GM12878 (cell line): ENCODE data around the gene BANP. TPM values are rescaled to one million over a fixed set of nuclear protein-coding genes. Genes with fewer than 3 reads are reported as not detected.

Experiments
- CBX3 ChIP-seq: fragments of 200-600 bp; sonication (generic); IDR thresholded peaks from 2 replicates; pipeline ENCODE4 v1.6.1; 2016; ENCODE audit warnings: low read depth, borderline replicate concordance
- NFYB ChIP-seq: IDR thresholded peaks from 2 replicates; pipeline ENCODE4 v1.6.1; 2011; ENCODE audit warnings: low read depth, mild to moderate bottlenecking, low read length, improper control_type of control experiment, moderate library complexity; ENCODE audit not compliant: insufficient read depth
- RB1 ChIP-seq: fragments of 450-650 bp; formaldehyde crosslinking; IDR thresholded peaks from 2 replicates; pipeline ENCODE4 v1.6.1; 2017; ENCODE audit warnings: mild to moderate bottlenecking, borderline replicate concordance
- RELA ChIP-seq: fragments of 450-650 bp; IDR thresholded peaks from 2 replicates; pipeline ENCODE4 v1.8.0; 2014; ENCODE audit warnings: borderline replicate concordance; ENCODE audit not compliant: partially characterized antibody
- SMC3 ChIP-seq: IDR thresholded peaks from 2 replicates; pipeline ENCODE4 v1.6.1; 2011; ENCODE audit warnings: low read length, improper control_type of control experiment, borderline replicate concordance
- SREBF1 ChIP-seq: IDR thresholded peaks from 2 replicates; pipeline ENCODE4 v1.6.1; 2012; ENCODE audit warnings: mild to moderate bottlenecking, low read length
- TCF7 ChIP-seq: IDR thresholded peaks from 2 replicates; pipeline ENCODE4 v1.6.1; 2014; ENCODE audit warnings: antibody characterized with exemption, borderline replicate concordance
- ZNF217 ChIP-seq: fragments of 450-650 bp; IDR thresholded peaks from 2 replicates; pipeline ENCODE4 v1.6.1; 2017; ENCODE audit warnings: antibody characterized with exemption, mild to moderate bottlenecking
- polyA plus RNA-seq, 11 experiments: library from polyadenylated mRNA; depleted of rRNA in 4 of 11; unstranded in 6 of 11; stranded (reverse) in 5 of 11; fragments of >200 nt; fragmentation: Nextera tagmentation in 4 of 11; fragmentation: Illumina TruSeq in 1 of 11; extraction: Ambion mirVana in 4 of 11; extraction: Trizol in 1 of 11; gene quantifications; 1 replicate in 1 of 11; 2 replicates in 10 of 11; pipeline versions ENCODE4 v1.2.1 to v1.2.3, GENCODE V29; 2011 to 2016; ENCODE audit warnings: inconsistent platforms in 2 of 11, missing spikeins in 2 of 11, low read depth in 1 of 11
- total RNA-seq, 4 experiments: library from RNA; depleted of rRNA in 3 of 4; stranded (reverse); fragments of >200 nt in 3 of 4; fragmentation: Illumina TruSeq in 1 of 4; extraction: Trizol in 1 of 4; gene quantifications; 2 replicates each; pipeline versions ENCODE4 v1.2.1 to v1.2.3, GENCODE V29; 2013 to 2021
- TF ChIP-seq, protein P1 (sequence below): fragments of 450-650 bp; IDR thresholded peaks from 2 replicates; pipeline ENCODE4 v1.6.1; 2017; ENCODE audit warnings: mild to moderate bottlenecking, moderate library complexity
- TF ChIP-seq, protein P2 (sequence below): IDR thresholded peaks from 2 replicates; pipeline ENCODE4 v1.6.1; 2012; ENCODE audit warnings: low read length, inconsistent platforms

Gene BANP
- total and polyA plus RNA-seq, 10 of the 15 experiments (the other 5 are each of a cell fraction or from before 2014, with no cell fraction given): 3.9 to 21.9 (median 12.2) TPM

DNA sequence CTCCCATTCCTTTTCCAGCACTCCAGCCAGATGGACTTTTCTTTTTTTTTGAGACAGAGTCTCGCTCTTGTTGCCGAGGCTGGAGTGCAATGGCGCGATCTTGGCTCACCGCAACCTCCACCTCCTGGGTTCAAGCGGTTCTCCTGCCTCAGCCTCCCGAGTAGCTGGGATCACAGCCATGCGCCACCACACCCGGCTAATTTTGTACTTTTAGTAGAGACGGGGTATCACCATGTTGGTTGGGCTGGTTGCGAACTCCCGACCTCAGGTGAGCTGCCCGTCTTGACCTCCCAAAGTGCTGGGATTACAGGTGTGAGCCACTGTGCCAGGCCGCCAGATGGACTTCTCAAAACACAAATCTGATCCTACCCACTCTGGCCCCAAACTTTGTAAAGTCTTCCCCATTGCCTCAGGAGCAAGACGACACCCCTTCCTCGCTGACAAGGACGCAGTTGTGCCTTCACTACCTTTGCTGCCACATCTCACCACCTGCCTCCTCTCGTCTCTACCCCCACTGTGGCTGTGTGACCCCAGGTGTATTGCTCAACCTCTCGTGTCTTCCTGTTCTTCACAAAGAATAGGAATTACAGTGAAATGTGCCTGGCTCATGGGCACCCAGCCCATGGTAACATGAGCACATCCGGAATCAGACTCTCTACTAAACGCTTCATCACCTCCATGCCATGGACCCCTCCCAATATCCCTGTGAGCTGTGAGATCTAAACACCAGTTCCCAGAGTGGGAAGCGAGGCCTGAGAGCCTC lies 3.7 kb upstream of the BANP start (continued):
- TF ChIP-seq, protein P1, sequence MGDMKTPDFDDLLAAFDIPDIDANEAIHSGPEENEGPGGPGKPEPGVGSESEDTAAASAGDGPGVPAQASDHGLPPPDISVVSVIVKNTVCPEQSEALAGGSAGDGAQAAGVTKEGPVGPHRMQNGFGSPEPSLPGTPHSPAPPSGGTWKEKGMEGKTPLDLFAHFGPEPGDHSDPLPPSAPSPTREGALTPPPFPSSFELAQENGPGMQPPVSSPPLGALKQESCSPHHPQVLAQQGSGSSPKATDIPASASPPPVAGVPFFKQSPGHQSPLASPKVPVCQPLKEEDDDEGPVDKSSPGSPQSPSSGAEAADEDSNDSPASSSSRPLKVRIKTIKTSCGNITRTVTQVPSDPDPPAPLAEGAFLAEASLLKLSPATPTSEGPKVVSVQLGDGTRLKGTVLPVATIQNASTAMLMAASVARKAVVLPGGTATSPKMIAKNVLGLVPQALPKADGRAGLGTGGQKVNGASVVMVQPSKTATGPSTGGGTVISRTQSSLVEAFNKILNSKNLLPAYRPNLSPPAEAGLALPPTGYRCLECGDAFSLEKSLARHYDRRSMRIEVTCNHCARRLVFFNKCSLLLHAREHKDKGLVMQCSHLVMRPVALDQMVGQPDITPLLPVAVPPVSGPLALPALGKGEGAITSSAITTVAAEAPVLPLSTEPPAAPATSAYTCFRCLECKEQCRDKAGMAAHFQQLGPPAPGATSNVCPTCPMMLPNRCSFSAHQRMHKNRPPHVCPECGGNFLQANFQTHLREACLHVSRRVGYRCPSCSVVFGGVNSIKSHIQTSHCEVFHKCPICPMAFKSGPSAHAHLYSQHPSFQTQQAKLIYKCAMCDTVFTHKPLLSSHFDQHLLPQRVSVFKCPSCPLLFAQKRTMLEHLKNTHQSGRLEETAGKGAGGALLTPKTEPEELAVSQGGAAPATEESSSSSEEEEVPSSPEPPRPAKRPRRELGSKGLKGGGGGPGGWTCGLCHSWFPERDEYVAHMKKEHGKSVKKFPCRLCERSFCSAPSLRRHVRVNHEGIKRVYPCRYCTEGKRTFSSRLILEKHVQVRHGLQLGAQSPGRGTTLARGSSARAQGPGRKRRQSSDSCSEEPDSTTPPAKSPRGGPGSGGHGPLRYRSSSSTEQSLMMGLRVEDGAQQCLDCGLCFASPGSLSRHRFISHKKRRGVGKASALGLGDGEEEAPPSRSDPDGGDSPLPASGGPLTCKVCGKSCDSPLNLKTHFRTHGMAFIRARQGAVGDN: no peak
- TF ChIP-seq SREBF1 (no peak), NFYB (no peak), CBX3 (no peak), ZNF217 (no peak), TCF7 (no peak), RELA (no peak), SMC3 (no peak), RB1 (no peak)
- TF ChIP-seq, protein P2, sequence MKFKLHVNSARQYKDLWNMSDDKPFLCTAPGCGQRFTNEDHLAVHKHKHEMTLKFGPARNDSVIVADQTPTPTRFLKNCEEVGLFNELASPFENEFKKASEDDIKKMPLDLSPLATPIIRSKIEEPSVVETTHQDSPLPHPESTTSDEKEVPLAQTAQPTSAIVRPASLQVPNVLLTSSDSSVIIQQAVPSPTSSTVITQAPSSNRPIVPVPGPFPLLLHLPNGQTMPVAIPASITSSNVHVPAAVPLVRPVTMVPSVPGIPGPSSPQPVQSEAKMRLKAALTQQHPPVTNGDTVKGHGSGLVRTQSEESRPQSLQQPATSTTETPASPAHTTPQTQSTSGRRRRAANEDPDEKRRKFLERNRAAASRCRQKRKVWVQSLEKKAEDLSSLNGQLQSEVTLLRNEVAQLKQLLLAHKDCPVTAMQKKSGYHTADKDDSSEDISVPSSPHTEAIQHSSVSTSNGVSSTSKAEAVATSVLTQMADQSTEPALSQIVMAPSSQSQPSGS: no peak
